ENCODE data around the gene MOB3C. TPM values are rescaled to one million over a fixed set of nuclear protein-coding genes. Genes with fewer than 3 reads are reported as not detected.

MOB3C gene
- total RNA-seq, 2 donors from 2014 or later = 20.8 to 23.3 TPM

DNA sequence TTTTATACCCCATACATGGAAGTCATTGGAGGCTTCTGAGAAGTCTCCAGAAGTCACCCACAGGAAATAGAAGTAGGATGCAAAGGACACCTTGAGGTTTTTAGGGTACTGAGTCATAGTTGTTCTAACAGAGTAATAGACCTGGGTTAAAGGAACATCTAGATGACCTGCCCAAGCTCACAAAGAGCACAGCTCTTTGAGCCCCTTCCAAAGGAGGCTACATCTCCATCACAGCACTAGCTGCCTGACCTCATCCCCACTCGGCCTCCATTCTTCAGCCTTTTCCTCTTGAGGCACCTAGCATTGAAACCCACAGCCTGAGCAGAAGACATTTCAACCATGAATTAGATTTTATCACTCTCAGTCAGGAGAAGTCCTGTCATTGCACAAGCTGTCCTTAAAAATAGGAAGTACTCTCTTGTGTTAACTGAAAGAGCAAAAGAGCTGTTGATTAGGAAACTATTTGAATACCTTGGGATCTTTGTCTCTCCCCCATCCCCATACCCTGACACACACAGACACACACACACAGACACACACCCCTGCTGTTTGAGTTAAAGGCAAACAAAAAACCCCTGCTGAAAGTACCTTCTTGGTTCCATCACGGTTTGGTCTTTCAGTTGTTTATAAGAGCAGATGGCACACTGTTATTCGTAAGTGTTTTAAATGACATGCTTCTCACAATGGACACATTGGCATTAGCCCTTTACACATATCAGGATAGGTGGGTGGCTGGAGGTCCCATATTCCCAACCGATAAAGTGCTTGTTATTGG lies 34.7 kb downstream of the MOB3C start:
- Histone ChIP-seq H3K27ac (peak overlapping the region in 1 of 4 donors; percentile 8), H3K4me3 (no peak overlapping the region), H3K27me3 (no peaks in the 10 kb centered on the region), H3K4me1 (peaks cover 15% of the 10 kb centered on the region), H3K36me3 (replicated peaks in 1 of 2; ENCODE audit: insufficient read depth in 1 of 2, low read depth in 2 of 2) (peaks cover 4 to 28% of the 10 kb centered on the region in 2 donors), H3K9me3 (no peaks in the 10 kb centered on the region)
- TF ChIP-seq CTCF (IDR thresholded peaks at IDR 0.05) = no peak
- TF ChIP-seq POLR2A (IDR thresholded peaks at IDR 0.05) = no peak
- intact Hi-C loops (cut with DNase I) = no loop called here
- ATAC-seq (no peak), DNase-seq (no peak)
- WGBS, 2 donors = 74 to 81% methylated on average over 4 of the region's 4 CpGs

- no peak for ATAC-seq
These were observed 36.3 kb downstream of the MOB3C start for GRCh38 chr1:46580140-46580903.

GRCh38 chr1:46577671-46578070 lies 38.9 kb downstream of the MOB3C start:
- H3K4me1 ChIP-seq = peaks cover 17% of the 10 kb centered on the region
- H3K27ac ChIP-seq = no peak overlapping the region
- no peak overlapping the region for H3K4me3 ChIP-seq
- peaks cover 4 to 16% of the 10 kb centered on the region in 2 donors for H3K36me3 ChIP-seq (replicated peaks in 1 of 2; ENCODE audit: insufficient read depth in 1 of 2, low read depth in 2 of 2)
- no peaks in the 10 kb centered on the region for H3K27me3 ChIP-seq
- WGBS, 2 donors = 59 to 75% methylated on average over 2 to 4 of the region's 4 CpGs
- ATAC-seq = no peak
- no peak for DNase-seq
- no peaks in the 10 kb centered on the region for H3K9me3 ChIP-seq
- intact Hi-C loops (cut with DNase I) = no loop called here
- TF ChIP-seq POLR2A (IDR thresholded peaks at IDR 0.05) (no peak), CTCF (IDR thresholded peaks at IDR 0.05) (no peak)

More at GRCh38 chr1:46580140-46580903, 36.3 kb downstream of the MOB3C start:
- Histone ChIP-seq H3K27ac (peak overlapping the region in 1 of 4 donors; percentile 6), H3K9me3 (no peaks in the 10 kb centered on the region), H3K27me3 (no peaks in the 10 kb centered on the region), H3K36me3 (replicated peaks in 1 of 2; ENCODE audit: insufficient read depth in 1 of 2, low read depth in 2 of 2) (peaks cover 4 to 27% of the 10 kb centered on the region in 2 donors), H3K4me3 (no peak overlapping the region), H3K4me1 (peaks cover 5% of the 10 kb centered on the region)
- intact Hi-C loops (cut with DNase I) = no loop called here
- TF ChIP-seq CTCF (IDR thresholded peaks at IDR 0.05) = no peak
- no peak for TF ChIP-seq POLR2A (IDR thresholded peaks at IDR 0.05)
- DNase-seq = peak in 1 of 4 donors; percentile 55
- 77 to 89% methylated on average over 6 of the region's 6 CpGs for WGBS, 2 donors

GRCh38 chr1:46576596-46576995 lies 40.0 kb downstream of the MOB3C start:
- Histone ChIP-seq H3K4me3 (no peak overlapping the region), H3K27ac (peak overlapping the region in 1 of 4 donors; percentile 42), H3K4me1 (peaks cover 17% of the 10 kb centered on the region), H3K36me3 (replicated peaks in 1 of 2; ENCODE audit: insufficient read depth in 1 of 2, low read depth in 2 of 2) (peaks cover 4 to 14% of the 10 kb centered on the region in 2 donors), H3K27me3 (no peaks in the 10 kb centered on the region), H3K9me3 (no peaks in the 10 kb centered on the region)
- no peak for TF ChIP-seq POLR2A (IDR thresholded peaks at IDR 0.05)
- no peak for TF ChIP-seq CTCF (IDR thresholded peaks at IDR 0.05)
- DNase-seq = no peak
- intact Hi-C loops (cut with DNase I) = no loop called here
- peak; percentile 28 for ATAC-seq
- WGBS, 2 donors = 41 to 44% methylated on average over 6 of the region's 6 CpGs
